ENCODE measurements around the gene MLXIP.

MLXIP gene

GRCh38 chr12:122195405-122195804, 116.8 kb downstream of the MLXIP start:
- no peak overlapping the region for H3K4me3 ChIP-seq (ENCODE audit: insufficient read depth, low read depth, low read length, poor library complexity, severe bottlenecking)
- H3K4me1 ChIP-seq (ENCODE audit: control insufficient read depth, insufficient read depth, low read length, poor library complexity, severe bottlenecking) = no peaks in the 10 kb centered on the region
- no peaks in the 10 kb centered on the region for H3K9me3 ChIP-seq (ENCODE audit: control insufficient read depth, low read length)
- DNase-seq = no peak
- no peak overlapping the region for H3K27ac ChIP-seq (ENCODE audit: insufficient read depth, low read length, poor library complexity, severe bottlenecking)
- no peaks in the 10 kb centered on the region for H3K36me3 ChIP-seq (ENCODE audit: control insufficient read depth, insufficient read depth, low read length)
- H3K27me3 ChIP-seq (replicated peaks; ENCODE audit: control insufficient read depth, insufficient read depth, low read length, poor library complexity, severe bottlenecking) = no peaks in the 10 kb centered on the region
